ENCODE measurements around the gene CRY2. TPM values are rescaled to one million over a fixed set of nuclear protein-coding genes. Genes with fewer than 3 reads are reported as not detected.

CRY2 gene
- total and polyA plus RNA-seq, 2 of the 8 experiments (the other 6 are each of a cell fraction or from before 2014, with no cell fraction given), result 8.0 to 9.4 TPM

DNA sequence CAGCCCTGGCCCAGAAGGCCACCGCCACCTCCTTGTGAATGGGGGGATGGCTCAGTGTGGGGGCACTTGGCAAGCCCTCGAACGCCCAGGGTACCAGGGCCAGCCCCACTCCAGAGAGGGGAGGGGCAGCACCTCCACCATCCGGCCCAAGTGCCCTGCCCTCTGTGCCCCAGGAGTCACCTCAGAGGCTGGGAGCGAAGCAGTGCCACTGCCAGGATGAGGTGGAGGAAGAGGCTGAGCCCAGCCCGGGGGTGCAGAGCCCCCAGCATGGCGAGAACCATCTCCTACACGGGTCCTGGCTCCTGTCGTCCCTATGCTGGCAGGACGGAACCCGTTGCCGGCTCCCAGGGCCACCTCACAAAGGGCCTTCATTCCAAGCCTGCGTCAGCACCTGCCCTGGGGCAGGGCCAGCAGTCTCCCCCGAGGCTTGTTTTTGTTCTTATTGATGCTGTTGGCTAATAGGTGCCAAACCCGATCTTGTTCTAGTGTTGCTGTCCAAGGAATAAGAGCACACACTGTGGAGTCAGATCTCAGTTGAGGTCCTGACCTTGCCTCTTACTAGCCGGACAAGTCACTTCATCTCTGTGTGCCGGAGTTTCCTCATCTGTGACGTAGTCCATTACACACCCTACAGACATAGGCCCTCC is 59.8 kb downstream of the CRY2 start, which contains the start of gene FREY1:
Gene FREY1, minus strand, starts transcription at position 307 of the 647 bp plus-strand sequence. Its CDS starts 26 bp downstream, at position 281.
- Histone ChIP-seq H3K23me2 (ENCODE audit: low read depth, low read length) (0 out of 2 replicates have a peak, but pooled peaks cover 2% of the 10 kb centered on the region), H3K27me3 (replicated peaks in 1 of 4; ENCODE audit: control insufficient read depth in 3 of 4, extremely low read depth in 1 of 4, insufficient read depth in 3 of 4, low read length in 3 of 4) (no peaks in the 10 kb centered on the region), H4K8ac (ENCODE audit: extremely low read depth, insufficient read depth, low read length) (peak within 1 kb of the TSS; percentile 80), H2AFZ (ENCODE audit: low read length) (no peak within 1 kb of the TSS), H3K56ac (replicated peaks; ENCODE audit: insufficient read length, low read depth, low read length) (no peak within 1 kb of the TSS), H4K91ac (replicated peaks; ENCODE audit: insufficient read length, low read length) (peak within 1 kb of the TSS; percentile 54), H2AK5ac (ENCODE audit: low read depth, low read length) (no peak within 1 kb of the TSS), H3K4ac (replicated peaks; ENCODE audit: insufficient read length, low read depth, low read length) (no peak within 1 kb of the TSS), H3K4me1 (replicated peaks in 1 of 4; ENCODE audit: control insufficient read depth in 3 of 4, insufficient read depth in 4 of 4, low read length in 3 of 4) (no peaks in the 10 kb centered on the region; a peak in 1 of 7 replicates), H4K5ac (ENCODE audit: insufficient read length, low read depth, low read length) (no peak within 1 kb of the TSS), H2BK120ac (replicated peaks; ENCODE audit: low read depth, low read length) (no peak within 1 kb of the TSS), H3K27ac (ENCODE audit: low read depth, low read length) (no peak within 1 kb of the TSS), H2BK15ac (ENCODE audit: low read length) (no peak within 1 kb of the TSS), H3K9me3 (ENCODE audit: insufficient read depth in 2 of 2, low read depth in 1 of 2, low read length in 1 of 2) (no peaks in the 10 kb centered on the region), H3K23ac (ENCODE audit: insufficient read length) (no peak within 1 kb of the TSS), H3K4me3 (ENCODE audit: extremely low read depth in 1 of 4, insufficient read depth in 2 of 4, low read depth in 3 of 4, low read length in 4 of 4) (no peak within 1 kb of the TSS), H3K9ac (replicated peaks in 1 of 4; ENCODE audit: extremely low read depth in 1 of 4, low read depth in 3 of 4, low read length in 3 of 4) (no peak within 1 kb of the TSS), H3K18ac (ENCODE audit: extremely low read depth, low read length) (no peak within 1 kb of the TSS), H3K79me2 (ENCODE audit: control insufficient read depth in 1 of 2, insufficient read depth in 2 of 2, low read length in 2 of 2) (no peaks in the 10 kb centered on the region), H3K4me2 (ENCODE audit: insufficient read depth in 1 of 2, low read depth in 2 of 2, low read length in 2 of 2) (no peak within 1 kb of the TSS), H2BK20ac (ENCODE audit: low read length) (no peak within 1 kb of the TSS), H3K36me3 (ENCODE audit: control insufficient read depth in 2 of 4, insufficient read depth in 4 of 4, low read length in 3 of 4) (peaks cover 6 to 23% (median 18%) of the 10 kb centered on the region in 4 experiments; a peak in 6 of 8 replicates), H2BK12ac (ENCODE audit: low read depth, low read length) (no peak within 1 kb of the TSS), H3K79me1 (ENCODE audit: low read depth, low read length) (no peaks in the 10 kb centered on the region), H2BK5ac (ENCODE audit: low read depth, low read length) (no peak within 1 kb of the TSS), H3K14ac (ENCODE audit: insufficient read length) (no peak within 1 kb of the TSS), H4K20me1 (replicated peaks in 1 of 2; ENCODE audit: control insufficient read depth in 1 of 2, insufficient read depth in 2 of 2, low read length in 2 of 2) (peaks cover 0 to 17% of the 10 kb centered on the region in 2 experiments)
- no peak for DNase-seq (ENCODE audit: low read depth in 1 of 2, low spot score in 2 of 2)
- ChIA-PET POLR2A (ENCODE audit: partially characterized antibody) (interaction anchor here (0.8 to 6.2 kb wide), 5 partner anchors 9 to 38 kb away, joined by 3 to 36 read pairs (median 3); partner anchors contain the start of gene PEX16), CTCF (ENCODE audit: partially characterized antibody) (interaction anchor here (1.4 kb wide), 1 partner anchor 13 kb away, joined by 4 read pairs; no protein-coding TSS in a partner anchor)
- FAIRE-seq, result no peak
- no peak for TF ChIP-seq NRF1 (IDR thresholded peaks at IDR 0.05; ENCODE audit: low read depth, low read length)
- no peak; a peak in 1 of 3 replicates for TF ChIP-seq POLR2A (IDR thresholded peaks at IDR 0.05; ENCODE audit: control extremely low read depth in 1 of 2, low read depth in 2 of 2, low read length in 2 of 2)
- TF ChIP-seq, protein P1, sequence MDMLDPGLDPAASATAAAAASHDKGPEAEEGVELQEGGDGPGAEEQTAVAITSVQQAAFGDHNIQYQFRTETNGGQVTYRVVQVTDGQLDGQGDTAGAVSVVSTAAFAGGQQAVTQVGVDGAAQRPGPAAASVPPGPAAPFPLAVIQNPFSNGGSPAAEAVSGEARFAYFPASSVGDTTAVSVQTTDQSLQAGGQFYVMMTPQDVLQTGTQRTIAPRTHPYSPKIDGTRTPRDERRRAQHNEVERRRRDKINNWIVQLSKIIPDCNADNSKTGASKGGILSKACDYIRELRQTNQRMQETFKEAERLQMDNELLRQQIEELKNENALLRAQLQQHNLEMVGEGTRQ (IDR thresholded peaks at IDR 0.05; ENCODE audit: low read length), result no peak
- no peak for TF ChIP-seq RXRA (IDR thresholded peaks at IDR 0.05; ENCODE audit: insufficient read depth, low read depth, low read length)
- TF ChIP-seq SIX5 (IDR thresholded peaks at IDR 0.05; ENCODE audit: low read depth, low read length), result no peak
- no peak for TF ChIP-seq SAP30 (IDR thresholded peaks at IDR 0.05; ENCODE audit: insufficient read depth, insufficient replicate concordance, low read length)
- 93% methylated on average over 17 of the region's 18 CpGs; no CpG with 5 or more reads in 1 of the 2 experiments for WGBS, 2 experiments (ENCODE audit: extremely low coverage in 1 of 2, insufficient coverage in 1 of 2, insufficient read length in 1 of 2, insufficient replicate concordance in 2 of 2, low coverage in 1 of 2, low lambda C conversion rate in 2 of 2, missing lambda C conversion rate in 1 of 2)

Data from H1 (cell line).